BE2C (cell line): Measurements from ENCODE around the gene VPS52.

Source experiments
- DNase-seq: peaks from one replicate; pipeline ENCODE4 v3.0.0-alpha.2; 2020
- H3K27me3 ChIP-seq: fragments of 250-450 bp; sonication (Bioruptor Pico); 2 replicates; pipeline ENCODE4 v1.5.1; 2020; ENCODE audit warnings: mild to moderate bottlenecking
- H3K36me3 ChIP-seq: fragments of 250-450 bp; sonication (Bioruptor Pico); 2 replicates; pipeline ENCODE4 v1.5.1; 2020; ENCODE audit warnings: mild to moderate bottlenecking
- H3K4me1 ChIP-seq: fragments of 250-450 bp; sonication (Bioruptor Pico); 2 replicates; pipeline ENCODE4 v1.5.1; 2020
- H3K4me3 ChIP-seq: 2 replicates; pipeline ENCODE4 v1.5.1; 2011; ENCODE audit warnings: low read depth, low read length
- H3K9me3 ChIP-seq: fragments of 250-450 bp; sonication (Bioruptor Pico); 2 replicates; pipeline ENCODE4 v1.5.1; 2020
- TF ChIP-seq, protein P1 (sequence below): IDR thresholded peaks from 2 replicates; pipeline ENCODE4 v1.5.1; 2012; ENCODE audit warnings: mild to moderate bottlenecking, low read depth, low read length

VPS52 gene

DNA sequence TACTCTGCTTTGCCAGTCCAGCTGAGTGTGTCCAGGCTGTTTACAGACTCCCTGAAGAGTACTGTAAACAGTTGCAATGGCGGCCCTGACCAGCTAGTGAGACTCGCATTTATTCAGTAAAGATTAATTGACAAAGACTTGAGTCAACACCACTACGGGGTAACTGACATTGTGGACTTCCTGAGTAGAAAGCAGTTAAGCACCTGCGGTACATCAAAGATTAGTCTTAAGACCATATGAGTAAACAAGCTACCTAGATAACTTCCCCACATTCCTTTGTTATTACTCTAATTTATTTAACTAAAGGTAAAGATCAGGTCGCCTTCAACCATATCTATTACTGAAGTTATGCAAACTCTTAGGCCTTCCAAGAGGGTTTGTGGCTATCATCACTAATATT, 12.6 kb downstream of the VPS52 start:
- H3K4me3 ChIP-seq = no peak overlapping the region
- H3K9me3 ChIP-seq = no peaks in the 10 kb centered on the region
- DNase-seq = no peak
- TF ChIP-seq, protein P1, sequence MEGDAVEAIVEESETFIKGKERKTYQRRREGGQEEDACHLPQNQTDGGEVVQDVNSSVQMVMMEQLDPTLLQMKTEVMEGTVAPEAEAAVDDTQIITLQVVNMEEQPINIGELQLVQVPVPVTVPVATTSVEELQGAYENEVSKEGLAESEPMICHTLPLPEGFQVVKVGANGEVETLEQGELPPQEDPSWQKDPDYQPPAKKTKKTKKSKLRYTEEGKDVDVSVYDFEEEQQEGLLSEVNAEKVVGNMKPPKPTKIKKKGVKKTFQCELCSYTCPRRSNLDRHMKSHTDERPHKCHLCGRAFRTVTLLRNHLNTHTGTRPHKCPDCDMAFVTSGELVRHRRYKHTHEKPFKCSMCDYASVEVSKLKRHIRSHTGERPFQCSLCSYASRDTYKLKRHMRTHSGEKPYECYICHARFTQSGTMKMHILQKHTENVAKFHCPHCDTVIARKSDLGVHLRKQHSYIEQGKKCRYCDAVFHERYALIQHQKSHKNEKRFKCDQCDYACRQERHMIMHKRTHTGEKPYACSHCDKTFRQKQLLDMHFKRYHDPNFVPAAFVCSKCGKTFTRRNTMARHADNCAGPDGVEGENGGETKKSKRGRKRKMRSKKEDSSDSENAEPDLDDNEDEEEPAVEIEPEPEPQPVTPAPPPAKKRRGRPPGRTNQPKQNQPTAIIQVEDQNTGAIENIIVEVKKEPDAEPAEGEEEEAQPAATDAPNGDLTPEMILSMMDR = no peak
- H3K27me3 ChIP-seq = no peaks in the 10 kb centered on the region
- H3K36me3 ChIP-seq = peaks cover 18% of the 10 kb centered on the region
- H3K4me1 ChIP-seq = no peaks in the 10 kb centered on the region

DNA sequence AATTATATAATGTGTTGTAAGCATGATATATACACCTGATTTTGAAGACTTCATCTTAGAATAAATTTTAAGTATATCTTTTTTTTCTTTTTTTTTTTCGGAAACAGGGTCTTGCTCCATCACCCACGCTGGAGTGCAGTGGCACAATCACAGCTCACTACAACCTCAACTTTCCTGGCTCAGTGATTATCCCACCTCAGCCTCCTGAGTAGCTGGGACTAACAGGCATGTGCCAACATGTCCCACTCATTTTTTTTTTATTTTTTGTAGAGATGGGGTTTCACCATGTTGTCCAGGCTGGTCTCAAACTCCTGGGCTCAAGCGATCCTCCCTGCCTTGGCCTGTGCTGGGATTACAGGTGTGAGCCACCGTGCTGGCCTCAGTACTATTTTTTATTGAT, 17.1 kb downstream of the VPS52 start:
- DNase-seq = no peak
- H3K9me3 ChIP-seq = no peaks in the 10 kb centered on the region
- peaks cover 6% of the 10 kb centered on the region for H3K4me1 ChIP-seq
- H3K36me3 ChIP-seq = peaks cover 4% of the 10 kb centered on the region; the same call in 1 of the 2 replicates
- TF ChIP-seq, protein P1 = no peak
- no peak overlapping the region for H3K4me3 ChIP-seq
- H3K27me3 ChIP-seq = no peaks in the 10 kb centered on the region

DNA sequence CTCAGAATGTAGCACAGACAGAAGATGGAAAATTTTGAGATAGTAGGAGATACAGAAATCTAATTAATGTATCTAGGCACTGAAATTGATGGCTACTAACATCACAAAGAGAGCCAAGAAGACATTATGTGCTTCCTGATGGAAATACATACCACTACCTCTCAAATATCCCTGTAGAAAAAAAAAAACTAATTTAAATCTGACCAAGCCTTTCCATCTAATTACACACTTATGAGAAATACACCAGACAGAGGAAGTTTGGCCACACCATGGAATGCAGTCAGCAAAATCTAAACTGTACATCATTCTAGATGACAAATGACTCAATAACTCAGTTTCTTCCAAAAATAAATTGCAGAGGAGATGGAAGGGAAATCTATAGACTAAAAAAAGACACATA, 18.9 kb downstream of the VPS52 start:
- peaks cover 4% of the 10 kb centered on the region; the same call in 1 of the 2 replicates for H3K36me3 ChIP-seq
- no peaks in the 10 kb centered on the region for H3K9me3 ChIP-seq
- DNase-seq = no peak
- no peaks in the 10 kb centered on the region for H3K27me3 ChIP-seq
- TF ChIP-seq, protein P1 = no peak
- H3K4me1 ChIP-seq = peaks cover 12% of the 10 kb centered on the region
- no peak overlapping the region for H3K4me3 ChIP-seq

DNA sequence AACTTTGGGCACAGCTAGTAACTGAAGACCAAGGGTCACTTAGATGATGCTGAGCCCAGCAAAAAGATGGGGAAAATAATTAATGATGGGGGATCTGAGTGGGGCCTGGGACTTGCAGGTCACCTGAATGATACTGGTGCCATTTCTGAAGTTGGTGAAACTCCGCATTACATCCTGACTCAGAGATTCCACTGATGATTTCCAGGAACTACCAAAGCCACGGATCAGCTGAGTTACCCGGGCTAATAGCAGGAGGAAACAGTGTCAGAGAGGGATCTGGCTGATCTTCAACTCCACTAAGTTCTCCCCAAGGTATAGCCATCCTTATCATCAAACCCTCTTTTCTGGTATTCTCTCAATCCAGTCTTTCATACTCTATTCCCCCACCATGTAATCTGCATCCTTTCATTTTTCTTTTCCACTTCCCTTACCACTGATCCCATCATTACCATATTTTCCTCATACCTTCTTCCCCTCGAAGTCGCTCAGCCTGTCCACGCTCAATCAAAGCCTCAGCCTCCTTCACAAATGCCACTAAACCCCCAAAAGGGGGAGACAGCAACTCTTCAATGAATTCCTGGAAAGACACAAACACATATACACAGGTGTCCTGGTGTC, 20.2 kb downstream of the VPS52 start:
- H3K36me3 ChIP-seq = no peaks in the 10 kb centered on the region
- TF ChIP-seq, protein P1 = no peak; the same call in 1 of the 2 replicates
- no peak overlapping the region for H3K4me3 ChIP-seq
- peaks cover 12% of the 10 kb centered on the region for H3K4me1 ChIP-seq
- H3K9me3 ChIP-seq = no peaks in the 10 kb centered on the region
- no peak for DNase-seq
- no peaks in the 10 kb centered on the region for H3K27me3 ChIP-seq

DNA sequence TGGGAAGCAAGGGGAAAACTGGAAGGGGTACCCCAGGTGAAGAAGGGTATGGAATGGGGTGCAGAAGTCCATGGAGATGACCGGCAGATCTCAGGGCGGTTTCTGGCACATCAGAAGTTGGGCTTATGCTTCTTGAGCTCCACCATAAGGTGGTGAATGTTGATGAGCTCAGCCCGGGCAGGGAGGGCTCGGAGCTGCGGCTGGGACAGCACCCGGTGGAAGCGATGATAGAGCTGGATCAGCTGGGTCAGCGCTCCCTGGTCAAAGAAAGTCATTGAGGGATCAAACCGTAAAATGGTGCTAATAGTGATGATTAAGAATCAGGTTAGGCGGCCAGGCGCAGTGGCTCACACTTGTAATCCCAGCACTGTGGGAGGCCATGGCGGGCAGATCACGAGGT, 20.9 kb downstream of the VPS52 start:
- Histone ChIP-seq H3K4me1 (peaks cover 12% of the 10 kb centered on the region), H3K27me3 (no peaks in the 10 kb centered on the region), H3K36me3 (no peaks in the 10 kb centered on the region), H3K4me3 (no peak overlapping the region), H3K9me3 (no peaks in the 10 kb centered on the region)
- no peak for DNase-seq
- TF ChIP-seq, protein P1 = no peak

DNA sequence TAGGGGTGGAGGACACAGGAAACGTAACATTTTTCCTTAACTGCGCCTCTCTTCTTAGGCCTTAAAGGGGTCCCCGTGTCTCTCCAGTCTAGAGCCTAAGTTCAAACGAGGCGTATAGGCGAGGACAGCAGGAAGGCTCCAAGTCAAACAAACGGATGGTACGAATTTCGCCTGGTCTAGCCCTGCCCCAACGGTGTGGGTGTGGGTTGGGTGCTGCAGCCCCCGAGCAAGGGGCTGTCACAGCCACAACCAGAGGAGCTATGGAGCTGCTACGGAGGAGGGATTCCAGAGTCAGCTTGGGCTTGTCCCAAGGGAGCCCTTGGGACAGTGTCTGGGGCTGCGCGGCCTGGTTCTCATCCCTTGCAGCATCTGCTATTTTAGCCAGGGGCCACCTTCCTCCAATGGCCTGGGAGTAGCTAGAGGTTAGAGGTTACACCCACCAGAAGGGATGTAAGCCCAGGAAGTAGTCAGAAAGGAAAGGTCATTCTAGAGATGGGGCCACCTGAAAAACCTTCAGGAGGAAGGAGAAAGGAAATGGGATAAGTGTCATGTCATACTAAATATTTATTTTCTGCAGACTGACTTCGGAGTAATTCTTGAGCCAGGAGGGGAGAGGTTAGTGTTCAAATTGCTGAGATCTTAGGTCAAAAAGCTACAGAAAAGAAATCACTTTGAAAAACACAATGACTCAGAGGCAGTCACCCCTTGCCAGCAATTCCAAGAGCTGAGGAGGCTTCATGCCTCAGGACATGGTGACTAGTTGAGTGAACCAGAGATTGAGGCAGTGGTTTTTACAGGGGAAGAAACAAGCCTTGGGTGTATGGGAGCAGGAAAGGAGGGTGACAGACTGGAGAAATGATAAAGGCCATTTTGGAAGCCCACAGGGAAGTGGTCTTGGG, 21.7 kb downstream of the VPS52 start:
- peak; percentile 83 for DNase-seq
- no peaks in the 10 kb centered on the region for H3K36me3 ChIP-seq
- peak overlapping the region; percentile 72 for H3K4me3 ChIP-seq
- peaks cover 12% of the 10 kb centered on the region for H3K4me1 ChIP-seq
- no peaks in the 10 kb centered on the region for H3K9me3 ChIP-seq
- TF ChIP-seq, protein P1 = no peak
- no peaks in the 10 kb centered on the region for H3K27me3 ChIP-seq
